H9 (cell line): Measurements from ENCODE around the gene GARS1. TPM values are rescaled to one million over a fixed set of nuclear protein-coding genes. Genes with fewer than 3 reads are reported as not detected.

Experiments
- DNase-seq: peaks from one replicate; pipeline ENCODE4 v3.0.0-alpha.2; 2017
- H2AFZ ChIP-seq: one replicate; pipeline ENCODE4 v1.6.1; 2013; ENCODE audit warnings: mild to moderate bottlenecking, low read length, control low read depth, moderate library complexity
- H2AK5ac ChIP-seq: 2 replicates; pipeline ENCODE4 v1.6.1; 2013; ENCODE audit warnings: low read length, control low read depth, mixed read lengths; ENCODE audit not compliant: insufficient read length
- H2BK120ac ChIP-seq: one replicate; pipeline ENCODE4 v1.6.1; 2013; ENCODE audit warnings: low read depth, mild to moderate bottlenecking, low read length, control low read depth, inconsistent platforms; ENCODE audit not compliant: poor library complexity, severe bottlenecking
- H2BK12ac ChIP-seq: 2 replicates; pipeline ENCODE4 v1.6.1; 2013; ENCODE audit warnings: low read length, control low read depth, mixed read lengths, low read depth; ENCODE audit not compliant: insufficient read length
- H2BK15ac ChIP-seq: 2 replicates; pipeline ENCODE4 v1.6.1; 2013; ENCODE audit warnings: low read depth, low read length, control low read depth
- H2BK20ac ChIP-seq: one replicate; pipeline ENCODE4 v1.6.1; 2013; ENCODE audit warnings: low read depth, mild to moderate bottlenecking, low read length, control low read depth, inconsistent platforms; ENCODE audit not compliant: poor library complexity, severe bottlenecking
- H2BK5ac ChIP-seq: 2 replicates; pipeline ENCODE4 v1.6.1; 2013; ENCODE audit warnings: low read length, control low read depth, mixed read lengths; ENCODE audit not compliant: insufficient read length
- H3K14ac ChIP-seq: 2 replicates; pipeline ENCODE4 v1.6.1; 2013; ENCODE audit warnings: low read length, control low read depth; ENCODE audit not compliant: insufficient read depth
- H3K18ac ChIP-seq: 2 replicates; pipeline ENCODE4 v1.6.1; 2013; ENCODE audit warnings: low read depth, mild to moderate bottlenecking, mixed read lengths, low read length, control low read depth; ENCODE audit not compliant: insufficient read length
- H3K23ac ChIP-seq: 2 replicates; pipeline ENCODE4 v1.6.1; 2013; ENCODE audit warnings: low read length, control low read depth, mixed read lengths, low read depth; ENCODE audit not compliant: insufficient read length
- H3K23me2 ChIP-seq: 2 replicates; pipeline ENCODE4 v1.6.1; 2013; ENCODE audit warnings: low read depth, mild to moderate bottlenecking, mixed read lengths, low read length, control low read depth; ENCODE audit not compliant: insufficient read length, poor library complexity, severe bottlenecking
- H3K27ac ChIP-seq: 2 replicates; pipeline ENCODE4 v1.5.1; 2013; ENCODE audit warnings: low read length, control low read depth, mixed read lengths, low read depth; ENCODE audit not compliant: insufficient read length
- H3K27me3 ChIP-seq: 2 replicates; pipeline ENCODE4 v1.6.1; 2013; ENCODE audit warnings: low read length, control low read depth, inconsistent platforms; ENCODE audit not compliant: insufficient read depth
- H3K4ac ChIP-seq: 2 replicates; pipeline ENCODE4 v1.6.1; 2013; ENCODE audit warnings: low read depth, mild to moderate bottlenecking, control low read depth, inconsistent platforms, low read length, moderate library complexity
- H3K4me1 ChIP-seq: 2 replicates; pipeline ENCODE4 v1.6.1; 2013; ENCODE audit warnings: low read length, control low read depth, inconsistent platforms; ENCODE audit not compliant: insufficient read depth
- H3K4me2 ChIP-seq: 2 replicates; pipeline ENCODE4 v1.6.1; 2013; ENCODE audit warnings: low read length, control low read depth, mixed read lengths; ENCODE audit not compliant: insufficient read length, insufficient read depth
- H3K56ac ChIP-seq: 2 replicates; pipeline ENCODE4 v1.6.1; 2013; ENCODE audit warnings: low read depth, mild to moderate bottlenecking, mixed read lengths, low read length, control low read depth; ENCODE audit not compliant: insufficient read length
- H3K79me1 ChIP-seq: 2 replicates; pipeline ENCODE4 v1.6.1; 2013; ENCODE audit warnings: low read depth, mild to moderate bottlenecking, moderate library complexity, low read length, control low read depth, inconsistent platforms; ENCODE audit not compliant: insufficient read depth, poor library complexity, severe bottlenecking
- H3K79me2 ChIP-seq: 2 replicates; pipeline ENCODE4 v1.6.1; 2013; ENCODE audit warnings: low read length, control low read depth, inconsistent platforms; ENCODE audit not compliant: insufficient read depth
- H3K9ac ChIP-seq: 2 replicates; pipeline ENCODE4 v1.6.1; 2013; ENCODE audit warnings: low read length, control low read depth, mixed read lengths; ENCODE audit not compliant: insufficient read length; ENCODE audit errors: extremely low read depth
- H3K9me3 ChIP-seq: one replicate; pipeline ENCODE4 v1.6.1; 2013; ENCODE audit warnings: low read depth, low read length, inconsistent platforms; ENCODE audit not compliant: control insufficient read depth
- H3T11ph ChIP-seq: one replicate; pipeline ENCODE4 v1.6.1; 2013; ENCODE audit warnings: mild to moderate bottlenecking, low read length, control low read depth, inconsistent platforms
- H4K20me1 ChIP-seq: one replicate; pipeline ENCODE4 v1.6.1; 2013; ENCODE audit not compliant: control insufficient read depth, insufficient read length, insufficient read depth
- H4K5ac ChIP-seq: 2 replicates; pipeline ENCODE4 v1.6.1; 2013; ENCODE audit warnings: low read depth, mild to moderate bottlenecking, mixed read lengths, low read length, control low read depth; ENCODE audit not compliant: insufficient read length
- H4K8ac ChIP-seq: replicated peaks from 2 replicates; pipeline ENCODE4 v1.6.1; 2013; ENCODE audit warnings: low read length, control low read depth, mixed read lengths, low read depth; ENCODE audit not compliant: insufficient read length
- H4K91ac ChIP-seq: 2 replicates; pipeline ENCODE4 v1.6.1; 2013; ENCODE audit warnings: low read depth, mild to moderate bottlenecking, moderate library complexity, mixed read lengths, low read length, control low read depth; ENCODE audit not compliant: insufficient read length
- H3K27ac Mint-ChIP-seq, 3 experiments: 2 replicates in 2 of 3; 3 replicates in 1 of 3; pipeline ENCODE4 v1.8.0; 2020 to 2021; ENCODE audit warnings: mixed read lengths in 3 of 3, mild to moderate bottlenecking in 1 of 3, moderate library complexity in 1 of 3
- H3K27me3 Mint-ChIP-seq: 2 replicates; pipeline ENCODE4 v1.8.0; 2021; ENCODE audit warnings: low read depth, mild to moderate bottlenecking, moderate library complexity, mixed read lengths
- H3K36me3 Mint-ChIP-seq, 3 experiments: 2 replicates in 2 of 3; 3 replicates in 1 of 3; pipeline ENCODE4 v1.8.0; 2020 to 2021; ENCODE audit warnings: low read depth in 3 of 3, mixed read lengths in 3 of 3; ENCODE audit not compliant: insufficient read depth in 1 of 3
- H3K4me1 Mint-ChIP-seq, 2 experiments: 2 replicates each; pipeline ENCODE4 v1.8.0; 2020; ENCODE audit warnings: mixed read lengths in 2 of 2
- H3K4me3 Mint-ChIP-seq, 2 experiments: 2 replicates in 1 of 2; 3 replicates in 1 of 2; pipeline ENCODE4 v1.8.0; 2020 to 2021; ENCODE audit warnings: mild to moderate bottlenecking in 2 of 2, mixed read lengths in 2 of 2, moderate library complexity in 1 of 2
- H3K9me3 Mint-ChIP-seq, 2 experiments: 2 replicates in 1 of 2; 3 replicates in 1 of 2; pipeline ENCODE4 v1.8.0; 2020; ENCODE audit warnings: mild to moderate bottlenecking in 2 of 2, mixed read lengths in 2 of 2, moderate library complexity in 1 of 2
- CTCF ChIP-seq: fragments of 200-600 bp; sonication (generic); conservative IDR thresholded peaks from 3 replicates; pipeline ENCODE4 v1.8.0; 2021; ENCODE audit warnings: antibody characterized with exemption, mild to moderate bottlenecking
- WGBS: extraction: QIAGEN DNeasy Blood & Tissue Kit; methylation state at CpG from one replicate; pipeline ENCODE4 v1.1.7; 2013; ENCODE audit warnings: missing lambda C conversion rate, low lambda C conversion rate, mixed read lengths; ENCODE audit not compliant: insufficient read length; ENCODE audit errors: extremely low coverage; 5-methylcytosine and 5-hydroxymethylcytosine counted together
- total RNA-seq: library from RNA; stranded (reverse); gene quantifications from 2 replicates; pipeline ENCODE4 v1.2.1, GENCODE V29; 2021

GARS1 gene
- total RNA-seq, 1 experiment from 2014 or later = 234 TPM

GRCh38 chr7:30612658-30613265 lies 18.1 kb downstream of the GARS1 start:
- Histone ChIP-seq H3K27me3 (no peaks in the 10 kb centered on the region), H2BK120ac (no peak overlapping the region), H3K18ac (no peak overlapping the region), H4K8ac (no peak overlapping the region), H3K9ac (no peak overlapping the region), H2AK5ac (no peak overlapping the region), H3T11ph (no peak overlapping the region), H2BK20ac (no peak overlapping the region), H4K91ac (no peak overlapping the region), H3K23me2 (no peaks in the 10 kb centered on the region), H3K79me1 (peaks cover 3% of the 10 kb centered on the region), H4K5ac (no peak overlapping the region), H3K4ac (no peak overlapping the region), H2BK15ac (no peak overlapping the region), H4K20me1 (no peaks in the 10 kb centered on the region), H2BK5ac (no peak overlapping the region), H3K23ac (no peak overlapping the region), H3K14ac (no peak overlapping the region), H3K9me3 (no peaks in the 10 kb centered on the region), H3K27ac (no peak overlapping the region), H3K79me2 (peaks cover 2% of the 10 kb centered on the region; the same call in 1 of the 2 replicates), H2AFZ (no peak overlapping the region), H3K4me1 (no peaks in the 10 kb centered on the region), H3K56ac (no peak overlapping the region), H3K4me2 (no peak overlapping the region), H2BK12ac (no peak overlapping the region)
- no peak for DNase-seq
- Mint-ChIP-seq H3K36me3 (peaks cover 59 to 94% (median 92%) of the 10 kb centered on the region in 3 experiments; a peak in 6 of 7 replicates), H3K27me3 (no peaks in the 10 kb centered on the region), H3K4me1 (no peaks in the 10 kb centered on the region), H3K9me3 (no peaks in the 10 kb centered on the region), H3K27ac (0 out of 7 replicates have a peak overlapping the region, but pooled peaks of 1 of the 3 experiments have one; percentile 2), H3K4me3 (no peak overlapping the region)
- no peak for TF ChIP-seq CTCF
- WGBS = no CpG with 5 or more reads among the region's 6 CpGs
